Spleen (tissue), 11 donors: ENCODE results near the gene TMPRSS4. TPM values are rescaled to one million over a fixed set of nuclear protein-coding genes. Genes with fewer than 3 reads are reported as not detected.

Experiments used
- DNase-seq: peaks from one replicate; pipeline ENCODE4 v3.0.0-alpha.2; 2020
- H3K27ac ChIP-seq, 8 donors: fragments of 200-600 bp; sonication (generic) in 7 of 8; 1 replicate in 4 of 8; 2 replicates in 4 of 8; pipeline versions ENCODE4 v1.5.0 to v1.8.0; 2016 to 2021; ENCODE audit warnings: inconsistent platforms in 4 of 8, mild to moderate bottlenecking in 4 of 8, moderate library complexity in 1 of 8
- H3K27me3 ChIP-seq, 7 donors: fragments of 200-600 bp; sonication (generic) in 6 of 7; replicated peaks in 1 of 7; 1 replicate in 4 of 7; 2 replicates in 3 of 7; pipeline versions ENCODE4 v1.5.0 to v1.8.0; 2016 to 2021; ENCODE audit warnings: inconsistent platforms in 3 of 7, mild to moderate bottlenecking in 1 of 7
- H3K36me3 ChIP-seq, 6 donors: fragments of 200-600 bp; sonication (generic) in 5 of 6; 1 replicate in 4 of 6; 2 replicates in 2 of 6; pipeline versions ENCODE4 v1.5.0 to v1.8.0; 2016 to 2021; ENCODE audit warnings: inconsistent platforms in 2 of 6
- H3K4me1 ChIP-seq, 6 donors: fragments of 200-600 bp; sonication (generic) in 5 of 6; 1 replicate in 3 of 6; 2 replicates in 3 of 6; pipeline versions ENCODE4 v1.5.0 to v1.8.0; 2016 to 2021; ENCODE audit warnings: inconsistent platforms in 3 of 6
- H3K4me3 ChIP-seq, 8 donors: fragments of 200-600 bp; sonication (generic) in 7 of 8; 1 replicate in 4 of 8; 2 replicates in 4 of 8; pipeline versions ENCODE4 v1.5.0 to v1.8.0; 2016 to 2021; ENCODE audit warnings: inconsistent platforms in 4 of 8, mild to moderate bottlenecking in 4 of 8, moderate library complexity in 2 of 8
- H3K9me3 ChIP-seq, 8 donors: fragments of 200-600 bp; sonication (generic) in 7 of 8; 1 replicate in 4 of 8; 2 replicates in 4 of 8; pipeline versions ENCODE4 v1.5.0 to v1.8.0; 2016 to 2021; ENCODE audit warnings: inconsistent platforms in 4 of 8
- CTCF ChIP-seq, 11 experiments: fragments of 200-600 bp in 7 of 11; fragments of 450-650 bp in 4 of 11; sonication (generic) in 4 of 11; IDR thresholded peaks in 8 of 11; conservative IDR thresholded peaks in 3 of 11; 1 replicate in 7 of 11; 2 replicates in 4 of 11; pipeline versions ENCODE4 v1.4.0 to v1.8.0; 2016 to 2021; ENCODE audit warnings: antibody characterized with exemption in 11 of 11, inconsistent platforms in 4 of 11, mild to moderate bottlenecking in 1 of 11
- POLR2A ChIP-seq, 3 donors: fragments of 450-650 bp; IDR thresholded peaks; one replicate each; pipeline ENCODE4 v1.5.1; 2017; ENCODE audit warnings: antibody characterized with exemption in 3 of 3, mild to moderate bottlenecking in 1 of 3
- POLR2AphosphoS5 ChIP-seq, 3 donors: sonication (generic); formaldehyde crosslinking; IDR thresholded peaks; one replicate each; pipeline ENCODE4 v1.5.1; 2017; ENCODE audit warnings: antibody characterized with exemption in 3 of 3
- WGBS, 5 donors: extraction: QIAGEN DNeasy Blood & Tissue Kit in 3 of 5; methylation state at CpG; one replicate each; pipeline versions ENCODE4 v1.1.5 to v1.1.7; 2013 to 2018; 5-methylcytosine and 5-hydroxymethylcytosine counted together
- intact Hi-C: fragments of 100-400 bp; cut with DNase I; formaldehyde crosslinking; loops from one replicate; pipeline ENCODE4 v1.15.0; 2023; ENCODE audit warnings: low total_unique reads
- polyA plus RNA-seq, 3 donors: library from polyadenylated mRNA; stranded (reverse); fragments of 200-250 nt; gene quantifications; one replicate each; pipeline ENCODE4 v1.2.1, GENCODE V29; 2013
- total RNA-seq, 7 donors: library from RNA; depleted of rRNA in 3 of 7; stranded (reverse); fragments of >200 nt in 3 of 7; fragmentation: NEBNext Ultra II Directional in 4 of 7; extraction: Animal tissue kit (Norgen Biotek cat#: 25700) in 4 of 7; gene quantifications; one replicate each; pipeline versions ENCODE4 v1.1.0 to v1.2.1, GENCODE V29; 2016 to 2021
- donor health status: healthy with polysubstance abuse.
- donor health status: DM: no; HTN: no; CAD: no; lungs with moderate emphysema.
- donor health status: DM: no; HTN: no; CAD: no.
- donor health status: Bipolar disorder and iron deficiency.
- donor health status: healthy.
- donor health status: DM: no; HTN: no; CAD: no.
- donor health status: DM: yes; HTN: yes; CAD: no.

Gene TMPRSS4
- total and polyA plus RNA-seq, 10 donors = 0.09 to 1.4 (median 0.85) TPM; not detected in 3

- TF ChIP-seq POLR2A (IDR thresholded peaks at IDR 0.05) = no peak
- no peak for TF ChIP-seq POLR2AphosphoS5 (IDR thresholded peaks at IDR 0.05)
- no peak for TF ChIP-seq CTCF (IDR thresholded peaks at IDR 0.05 in 8 of 11, conservative IDR thresholded peaks at IDR 0.05 in 3 of 11)
- H3K9me3 ChIP-seq = no peaks in the 10 kb centered on the region
- H3K4me3 ChIP-seq = no peak overlapping the region
- intact Hi-C loops = no loop called here
- WGBS, 5 donors = 75 to 89% (median 83%) methylated on average over 5 of the region's 5 CpGs
- peaks cover 0 to 7% (median 3%) of the 10 kb centered on the region in 6 donors for H3K4me1 ChIP-seq
- no peak overlapping the region for H3K27ac ChIP-seq
- peaks cover 0 to 30% (median 0%) of the 10 kb centered on the region in 7 donors for H3K27me3 ChIP-seq
- no peaks in the 10 kb centered on the region for H3K36me3 ChIP-seq
- DNase-seq = no peak
Measured at GRCh38 chr11:118078911-118079411, 2.1 kb downstream of the TMPRSS4 start.

- Histone ChIP-seq H3K36me3 (no peaks in the 10 kb centered on the region), H3K27me3 (peaks cover 0 to 30% (median 0%) of the 10 kb centered on the region in 7 donors), H3K4me1 (peaks cover 0 to 13% (median 7%) of the 10 kb centered on the region in 6 donors), H3K27ac (no peak overlapping the region), H3K4me3 (no peak overlapping the region), H3K9me3 (no peaks in the 10 kb centered on the region)
- TF ChIP-seq POLR2AphosphoS5 (IDR thresholded peaks at IDR 0.05) = no peak
- no peak for TF ChIP-seq CTCF (IDR thresholded peaks at IDR 0.05 in 8 of 11, conservative IDR thresholded peaks at IDR 0.05 in 3 of 11)
- TF ChIP-seq POLR2A (IDR thresholded peaks at IDR 0.05) = no peak
- no peak for DNase-seq
- WGBS, 5 donors = 57 to 72% (median 67%) methylated on average over 4 to 10 of the region's 10 CpGs
- intact Hi-C loops = no loop called here
Measured at GRCh38 chr11:118079491-118079890, 2.6 kb downstream of the TMPRSS4 start.

- Histone ChIP-seq H3K4me3 (no peak overlapping the region), H3K27me3 (peaks cover 0 to 30% (median 0%) of the 10 kb centered on the region in 7 donors), H3K36me3 (no peaks in the 10 kb centered on the region), H3K4me1 (peaks cover 0 to 16% (median 8%) of the 10 kb centered on the region in 6 donors), H3K9me3 (no peaks in the 10 kb centered on the region), H3K27ac (no peak overlapping the region)
- DNase-seq = no peak
- intact Hi-C loops = no loop called here
- TF ChIP-seq POLR2AphosphoS5 (IDR thresholded peaks at IDR 0.05) = no peak
- no peak for TF ChIP-seq POLR2A (IDR thresholded peaks at IDR 0.05)
- no peak for TF ChIP-seq CTCF (IDR thresholded peaks at IDR 0.05 in 8 of 11, conservative IDR thresholded peaks at IDR 0.05 in 3 of 11)
- WGBS, 5 donors = 81 to 93% (median 88%) methylated on average over 5 of the region's 5 CpGs
Measured at GRCh38 chr11:118080296-118080695, 3.4 kb downstream of the TMPRSS4 start.

- Histone ChIP-seq H3K36me3 (no peaks in the 10 kb centered on the region), H3K27me3 (peaks cover 0 to 29% (median 0%) of the 10 kb centered on the region in 7 donors), H3K27ac (no peak overlapping the region), H3K9me3 (peaks cover 0 to 5% (median 0%) of the 10 kb centered on the region in 8 donors), H3K4me3 (no peak overlapping the region), H3K4me1 (peaks cover 0 to 16% (median 8%) of the 10 kb centered on the region in 6 donors)
- 70 to 87% (median 74%) methylated on average over 18 of the region's 18 CpGs for WGBS, 5 donors
- TF ChIP-seq POLR2AphosphoS5 (IDR thresholded peaks at IDR 0.05) (no peak), CTCF (IDR thresholded peaks at IDR 0.05 in 8 of 11, conservative IDR thresholded peaks at IDR 0.05 in 3 of 11) (no peak), POLR2A (IDR thresholded peaks at IDR 0.05) (no peak)
- DNase-seq = no peak
- intact Hi-C loops = no loop called here
Measured at GRCh38 chr11:118081241-118081958, 4.5 kb downstream of the TMPRSS4 start.
